ENCODE measurements around the gene AKNA. TPM values are rescaled to one million over a fixed set of nuclear protein-coding genes. Genes with fewer than 3 reads are reported as not detected.

Gene AKNA
- total and polyA plus RNA-seq, 2 of the 8 experiments (the other 6 are each of a cell fraction or from before 2014, with no cell fraction given): 21.0 to 27.4 TPM

GRCh38 chr9:114373960-114374730, 13.6 kb downstream of the AKNA start:
- Histone ChIP-seq H3K4me1 (replicated peaks in 1 of 4; ENCODE audit: control insufficient read depth in 3 of 4, insufficient read depth in 4 of 4, low read length in 3 of 4) (peaks cover 7 to 30% (median 20%) of the 10 kb centered on the region in 4 experiments), H2BK15ac (ENCODE audit: low read length) (no peak overlapping the region; the same call in 1 of the 2 replicates), H3K9ac (replicated peaks in 1 of 4; ENCODE audit: extremely low read depth in 1 of 4, low read depth in 3 of 4, low read length in 3 of 4) (no peak overlapping the region; a peak in 1 of 7 replicates), H2BK120ac (replicated peaks; ENCODE audit: low read depth, low read length) (no peak overlapping the region), H4K20me1 (replicated peaks in 1 of 2; ENCODE audit: control insufficient read depth in 1 of 2, insufficient read depth in 2 of 2, low read length in 2 of 2) (peaks cover 2% of the 10 kb centered on the region in 2 experiments), H4K91ac (replicated peaks; ENCODE audit: insufficient read length, low read length) (peak overlapping the region; percentile 2), H2AK5ac (ENCODE audit: low read depth, low read length) (peak overlapping the region; percentile 82; the same call in 1 of the 2 replicates), H3K18ac (ENCODE audit: extremely low read depth, low read length) (no peak overlapping the region; the same call in 1 of the 2 replicates), H3K79me2 (ENCODE audit: control insufficient read depth in 1 of 2, insufficient read depth in 2 of 2, low read length in 2 of 2) (no peaks in the 10 kb centered on the region), H2BK5ac (ENCODE audit: low read depth, low read length) (peak overlapping the region; percentile 66; the same call in 1 of the 2 replicates), H3K4me2 (ENCODE audit: insufficient read depth in 1 of 2, low read depth in 2 of 2, low read length in 2 of 2) (no peak overlapping the region), H3K27ac (ENCODE audit: low read depth, low read length) (no peak overlapping the region), H2BK20ac (ENCODE audit: low read length) (peak overlapping the region; percentile 80; the same call in 1 of the 2 replicates), H3K23me2 (ENCODE audit: low read depth, low read length) (peaks cover 11% of the 10 kb centered on the region; the same call in 1 of the 2 replicates), H3K79me1 (ENCODE audit: low read depth, low read length) (no peaks in the 10 kb centered on the region), H3K56ac (replicated peaks; ENCODE audit: insufficient read length, low read depth, low read length) (no peak overlapping the region), H3K14ac (ENCODE audit: insufficient read length) (no peak overlapping the region), H3K4ac (replicated peaks; ENCODE audit: insufficient read length, low read depth, low read length) (peak overlapping the region; percentile 9), H4K8ac (ENCODE audit: extremely low read depth, insufficient read depth, low read length) (no peak overlapping the region), H3K36me3 (ENCODE audit: control insufficient read depth in 2 of 4, insufficient read depth in 4 of 4, low read length in 3 of 4) (peaks cover 0 to 17% (median 2%) of the 10 kb centered on the region in 4 experiments; a peak in 3 of 8 replicates), H2AFZ (ENCODE audit: low read length) (no peak overlapping the region), H4K5ac (ENCODE audit: insufficient read length, low read depth, low read length) (no peak overlapping the region), H3K4me3 (ENCODE audit: extremely low read depth in 1 of 4, insufficient read depth in 2 of 4, low read depth in 3 of 4, low read length in 4 of 4) (no peak overlapping the region), H2BK12ac (ENCODE audit: low read depth, low read length) (0 out of 2 replicates have a peak overlapping the region, but pooled peaks have one; percentile 90), H3K27me3 (replicated peaks in 1 of 4; ENCODE audit: control insufficient read depth in 3 of 4, extremely low read depth in 1 of 4, insufficient read depth in 3 of 4, low read length in 3 of 4) (no peaks in the 10 kb centered on the region), H3K9me3 (ENCODE audit: insufficient read depth in 2 of 2, low read depth in 1 of 2, low read length in 1 of 2) (no peaks in the 10 kb centered on the region), H3K23ac (ENCODE audit: insufficient read length) (no peak overlapping the region)
- POLR2A ChIA-PET (ENCODE audit: partially characterized antibody): interaction anchor here (1.1 to 5.9 kb wide), 2 partner anchors 12 to 24 kb away, joined by 4 to 67 read pairs; partner anchors contain the start of gene AKNA
- FAIRE-seq: no peak
- CTCF ChIA-PET (ENCODE audit: partially characterized antibody): interaction anchor here (0.7 to 1.4 kb wide), 5 partner anchors 9 to 279 kb away, joined by 3 to 6 read pairs (median 3); no protein-coding TSS in a partner anchor
- no peak for DNase-seq (ENCODE audit: low read depth in 1 of 2, low spot score in 2 of 2)
- 91% methylated on average over 16 of the region's 16 CpGs; no CpG with 5 or more reads in 1 of the 2 experiments for WGBS, 2 experiments (ENCODE audit: extremely low coverage in 1 of 2, insufficient coverage in 1 of 2, insufficient read length in 1 of 2, insufficient replicate concordance in 2 of 2, low coverage in 1 of 2, low lambda C conversion rate in 2 of 2, missing lambda C conversion rate in 1 of 2)
- TF ChIP-seq E2F6 (IDR thresholded peaks at IDR 0.05) (no peak), EGR1 (IDR thresholded peaks at IDR 0.05; ENCODE audit: borderline replicate concordance, low read depth, low read length) (no peak), RFX5 (IDR thresholded peaks at IDR 0.05; ENCODE audit: borderline replicate concordance, low read depth, low read length) (no peak), SP1 (IDR thresholded peaks at IDR 0.05; ENCODE audit: low read depth, low read length) (no peak), FOSL1 (IDR thresholded peaks at IDR 0.05; ENCODE audit: insufficient read depth, low read depth, low read length) (no peak), TCF12 (IDR thresholded peaks at IDR 0.05; ENCODE audit: low read depth, low read length) (no peak), SP2 (IDR thresholded peaks at IDR 0.05; ENCODE audit: low read length) (no peak), SUZ12 (IDR thresholded peaks at IDR 0.05; ENCODE audit: low read length) (no peak), YY1 (IDR thresholded peaks at IDR 0.05; ENCODE audit: low read depth, low read length) (no peak), RXRA (IDR thresholded peaks at IDR 0.05; ENCODE audit: insufficient read depth, low read depth, low read length) (no peak)
